ENCODE measurements around the gene STK26.
"Not testable (repeated sequence)": the region's sequence is repeated elsewhere in the genome, so short reads cannot be mapped to it uniquely, and the experiment has no call there.

GRCh38 chrX:132010213-132010612 lies 12.9 kb upstream of the STK26 start:
- TF ChIP-seq, protein P1, sequence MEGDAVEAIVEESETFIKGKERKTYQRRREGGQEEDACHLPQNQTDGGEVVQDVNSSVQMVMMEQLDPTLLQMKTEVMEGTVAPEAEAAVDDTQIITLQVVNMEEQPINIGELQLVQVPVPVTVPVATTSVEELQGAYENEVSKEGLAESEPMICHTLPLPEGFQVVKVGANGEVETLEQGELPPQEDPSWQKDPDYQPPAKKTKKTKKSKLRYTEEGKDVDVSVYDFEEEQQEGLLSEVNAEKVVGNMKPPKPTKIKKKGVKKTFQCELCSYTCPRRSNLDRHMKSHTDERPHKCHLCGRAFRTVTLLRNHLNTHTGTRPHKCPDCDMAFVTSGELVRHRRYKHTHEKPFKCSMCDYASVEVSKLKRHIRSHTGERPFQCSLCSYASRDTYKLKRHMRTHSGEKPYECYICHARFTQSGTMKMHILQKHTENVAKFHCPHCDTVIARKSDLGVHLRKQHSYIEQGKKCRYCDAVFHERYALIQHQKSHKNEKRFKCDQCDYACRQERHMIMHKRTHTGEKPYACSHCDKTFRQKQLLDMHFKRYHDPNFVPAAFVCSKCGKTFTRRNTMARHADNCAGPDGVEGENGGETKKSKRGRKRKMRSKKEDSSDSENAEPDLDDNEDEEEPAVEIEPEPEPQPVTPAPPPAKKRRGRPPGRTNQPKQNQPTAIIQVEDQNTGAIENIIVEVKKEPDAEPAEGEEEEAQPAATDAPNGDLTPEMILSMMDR (IDR thresholded peaks at IDR 0.05) = not testable (repeated sequence)
- TF ChIP-seq POLR2A (IDR thresholded peaks at IDR 0.05) = not testable (repeated sequence)

Data from uterus (tissue), 2 donors.